HG03565 (cell line): ENCODE results near the gene OSM.
"Not testable (repeated sequence)": the region's sequence is repeated elsewhere in the genome, so short reads cannot be mapped to it uniquely, and the experiment has no call there.

Experiments used
- ATAC-seq: cut with Tn5 transposase; IDR thresholded peaks from one replicate; pipeline ENCODE4 v1.9.1; 2021; ENCODE audit warnings: mild to moderate bottlenecking, moderate library complexity; ENCODE audit not compliant: unreplicated experiment

The OSM gene

GRCh38 chr22:30230330-30230729 is 36.3 kb downstream of the OSM start:
- no peak for ATAC-seq

GRCh38 chr22:30228509-30229359 is 37.9 kb downstream of the OSM start:
- no peak for ATAC-seq

- no peak for ATAC-seq
Measured at GRCh38 chr22:30227438-30228228, 39.0 kb downstream of the OSM start.

DNA sequence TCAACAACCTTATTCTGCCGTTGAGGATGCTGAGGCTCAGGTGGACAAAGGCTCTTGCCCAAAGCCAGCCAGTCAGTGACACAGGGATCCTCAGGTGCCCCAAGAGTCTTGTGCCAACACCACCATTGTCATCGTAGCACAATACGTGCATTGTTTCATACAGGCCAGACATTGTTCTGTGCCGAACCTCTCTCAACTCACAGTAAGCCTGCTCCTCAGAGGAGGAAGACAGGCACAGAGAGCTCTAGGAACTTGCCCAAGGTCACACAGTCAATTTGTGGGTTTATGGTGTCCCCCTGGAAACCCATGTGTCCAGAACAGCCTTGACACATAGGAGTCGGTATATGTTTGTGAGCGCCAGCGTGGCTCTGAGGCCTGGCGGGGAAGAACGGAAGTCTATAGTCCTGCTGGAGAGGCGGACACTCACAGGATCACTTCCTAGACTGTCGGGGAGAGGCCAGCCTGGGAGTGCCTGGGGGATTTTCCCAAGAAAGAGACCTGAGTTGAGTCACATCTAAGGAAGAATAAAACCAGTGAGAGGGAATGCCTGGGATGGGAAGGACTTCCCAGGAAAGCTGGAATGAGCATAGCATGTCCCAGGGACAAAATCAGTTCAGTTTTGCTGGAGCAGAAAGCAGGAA is 40.3 kb downstream of the OSM start:
- ATAC-seq = no peak

- no peak for ATAC-seq
Measured at GRCh38 chr22:30225220-30225927, 41.3 kb downstream of the OSM start.

GRCh38 chr22:30224161-30224857 is 42.3 kb downstream of the OSM start:
- no peak for ATAC-seq

- no peak for ATAC-seq
Measured at GRCh38 chr22:30223303-30223702, 43.3 kb downstream of the OSM start.

DNA sequence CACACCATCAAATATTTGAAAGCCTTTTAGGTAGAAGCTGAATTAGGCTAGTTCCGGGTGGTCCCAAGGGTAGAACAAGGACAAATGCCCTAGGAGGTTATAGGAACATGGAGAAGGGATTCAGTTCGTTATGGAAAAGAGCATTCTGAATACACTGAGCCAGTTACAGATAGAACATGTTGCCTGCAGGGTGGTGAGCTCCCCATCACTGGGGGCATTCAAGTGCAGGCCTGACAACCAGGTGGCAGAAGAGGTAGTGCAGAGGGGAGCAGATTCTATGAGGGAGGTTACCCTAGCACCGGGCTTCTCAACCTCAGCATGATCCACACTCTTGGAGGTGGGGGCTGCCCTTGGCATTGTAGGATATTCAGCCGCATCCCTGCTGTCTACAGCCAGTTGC is 44.3 kb downstream of the OSM start:
- no peak for ATAC-seq

- ATAC-seq = no peak
Measured at GRCh38 chr22:30221121-30221992, 45.3 kb downstream of the OSM start.

GRCh38 chr22:30220338-30221012 is 46.2 kb downstream of the OSM start:
- ATAC-seq = no peak

DNA sequence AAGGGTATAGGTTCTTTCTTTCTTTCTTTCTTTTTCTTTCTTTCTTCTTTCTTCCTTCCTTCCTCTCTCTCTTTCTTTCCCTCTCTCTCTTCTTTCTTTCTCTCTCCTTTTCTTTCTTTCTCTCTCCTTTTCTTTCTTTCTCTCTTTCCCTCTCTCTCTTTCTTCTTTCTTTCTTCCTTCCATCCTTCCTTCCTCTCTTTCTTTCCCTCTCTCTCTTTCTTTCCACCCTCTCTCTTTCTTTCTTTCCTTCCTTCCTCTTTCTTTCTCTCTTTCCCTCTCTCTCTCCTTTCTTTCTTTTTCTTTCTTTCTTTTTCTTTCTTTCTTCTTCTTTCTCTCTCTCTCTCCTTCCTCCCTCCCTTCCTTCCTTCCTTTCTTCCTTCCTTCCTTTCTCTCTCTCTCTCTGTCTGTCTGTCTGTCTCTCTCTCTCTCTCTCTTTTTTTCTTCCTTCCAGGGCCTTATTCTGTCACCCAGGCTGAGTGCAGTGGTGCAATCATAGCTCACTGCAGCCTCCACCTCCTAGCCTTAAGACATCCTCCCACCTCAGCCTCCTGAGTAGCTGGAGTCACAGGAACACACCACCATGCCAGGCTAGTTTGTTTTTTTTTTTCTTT is 46.9 kb downstream of the OSM start:
- ATAC-seq = no peak

DNA sequence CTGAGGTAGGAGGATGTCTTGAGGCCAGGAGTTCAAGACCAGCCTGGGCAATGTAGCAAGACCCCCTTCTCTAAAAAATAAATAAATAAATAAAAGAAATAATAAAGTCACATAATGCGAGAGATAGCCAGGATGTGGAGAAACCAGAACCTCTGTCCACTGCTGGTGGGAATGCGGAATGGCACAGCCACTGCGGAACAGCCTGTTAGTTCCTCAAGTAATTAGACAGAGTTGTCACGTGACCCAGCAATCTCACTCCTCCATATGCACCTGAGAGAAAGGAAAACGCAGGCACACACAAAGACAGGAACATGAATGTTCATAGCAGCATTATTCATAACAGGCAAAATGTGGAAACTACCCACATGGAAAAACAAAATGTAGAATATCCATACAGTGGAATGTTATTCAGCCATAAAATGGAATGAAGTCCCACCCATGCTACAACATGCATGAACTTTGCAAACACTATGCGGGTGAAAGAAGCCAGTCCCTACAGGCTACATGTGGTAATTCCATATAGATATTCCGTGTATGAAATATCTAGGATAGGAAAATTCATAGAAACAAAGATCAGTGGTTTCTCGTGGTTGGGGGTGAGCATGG is 47.5 kb downstream of the OSM start:
- ATAC-seq = no peak

- no peak for ATAC-seq
Measured at GRCh38 chr22:30217698-30218560, 48.7 kb downstream of the OSM start.

- ATAC-seq = no peak
Measured at GRCh38 chr22:30216710-30217109, 49.9 kb downstream of the OSM start.

DNA sequence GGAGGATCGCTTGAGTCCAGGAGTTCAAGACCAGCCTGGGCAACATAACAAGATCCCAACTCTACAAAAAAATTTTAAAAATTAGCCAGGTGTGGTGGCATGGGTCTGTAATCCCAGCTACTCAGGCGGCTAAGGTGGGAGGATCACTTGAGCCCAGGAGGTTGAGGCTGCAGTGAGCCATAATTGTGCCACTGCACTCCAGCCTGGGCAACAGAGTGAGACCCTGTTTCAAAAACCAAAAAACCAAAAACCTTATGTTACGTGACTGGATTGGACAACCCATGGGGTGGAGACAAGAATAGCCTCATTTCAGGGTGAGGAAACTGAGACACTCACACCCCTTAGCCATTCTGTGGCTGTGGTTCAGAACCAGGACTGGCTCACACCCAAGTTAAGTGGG is 50.4 kb downstream of the OSM start:
- ATAC-seq = not testable (repeated sequence)

DNA sequence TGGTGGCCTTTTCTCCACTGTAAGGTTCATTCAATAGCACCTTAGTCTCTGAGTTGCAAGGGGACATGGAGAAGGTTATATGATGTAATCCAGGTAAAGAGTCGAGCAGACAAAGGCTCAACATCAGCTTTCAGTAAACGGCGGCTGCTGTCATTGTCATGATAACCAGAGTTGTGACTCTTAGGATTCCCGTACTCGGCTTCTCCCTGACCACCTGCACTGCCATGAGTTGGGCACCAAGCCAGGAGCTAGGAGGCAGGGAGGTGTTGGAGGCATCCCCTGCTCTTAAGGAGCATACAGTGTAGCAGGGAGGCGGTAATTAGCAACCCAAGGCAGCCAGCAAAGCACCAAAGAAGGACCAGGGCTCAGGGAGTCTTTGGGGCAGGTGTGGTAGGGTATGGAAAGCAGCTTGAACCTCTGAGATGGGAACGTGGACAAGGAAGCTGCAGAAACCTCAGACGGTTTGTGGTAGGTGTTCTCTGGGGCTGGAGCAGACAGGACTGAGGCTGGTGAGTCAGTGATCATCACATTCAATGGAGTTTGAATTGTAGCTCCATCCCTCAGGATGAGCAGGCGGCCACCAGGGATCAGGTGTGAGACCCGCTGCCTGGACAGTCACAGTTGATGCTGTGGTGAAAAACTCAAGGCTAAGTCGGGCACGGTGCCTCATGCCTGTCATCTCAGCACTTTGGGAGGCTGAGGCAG is 51.8 kb downstream of the OSM start:
- ATAC-seq = no peak
